HG03571 (cell line): ENCODE data around the gene PLXNA4.

Experiments
- ATAC-seq: cut with Tn5 transposase; IDR thresholded peaks from one replicate; pipeline ENCODE4 v1.9.1; 2021; ENCODE audit not compliant: unreplicated experiment

The PLXNA4 gene

DNA sequence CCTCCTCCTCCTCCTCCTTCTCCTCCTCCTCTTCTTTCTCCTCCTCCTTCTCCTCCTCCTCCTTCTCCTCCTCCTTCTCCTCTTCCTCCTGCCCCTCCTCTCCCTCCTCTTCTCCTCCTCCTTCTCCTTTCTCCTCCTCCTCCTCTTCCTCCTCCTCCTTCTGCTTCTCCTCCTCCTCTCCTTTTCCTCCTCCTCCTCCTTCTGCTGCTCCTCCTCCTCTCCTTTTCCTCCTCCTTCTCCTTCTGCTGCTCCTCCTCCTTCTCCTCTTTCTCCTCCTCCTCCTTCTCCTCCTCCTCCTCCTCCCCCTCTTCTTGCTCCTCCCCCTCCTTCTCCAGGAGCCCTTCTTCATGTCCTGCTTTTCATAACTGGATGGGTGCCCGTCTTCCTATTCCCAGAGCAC is 12.2 kb downstream of the PLXNA4 start:
- no peak for ATAC-seq

DNA sequence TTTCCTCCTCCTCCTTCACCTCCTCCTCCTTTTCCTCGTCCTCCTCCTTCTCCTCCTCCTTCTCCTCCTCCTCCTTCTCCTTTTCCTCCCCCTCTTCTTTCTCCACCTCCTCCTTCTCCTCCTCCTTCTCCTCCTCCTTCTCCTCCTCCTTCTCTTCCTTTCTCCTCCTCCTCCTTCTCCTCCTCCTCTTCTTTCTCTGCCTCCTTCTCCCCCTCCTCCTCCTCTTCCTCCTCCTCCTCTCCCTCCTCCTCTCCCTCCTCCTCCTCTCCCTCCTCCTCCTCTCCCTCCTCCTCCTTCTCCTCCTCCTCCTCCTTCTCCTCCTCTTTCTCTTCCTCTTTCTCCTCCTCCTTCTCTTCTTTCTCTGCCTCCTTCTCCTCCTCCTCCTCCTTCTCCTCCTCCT is 13.6 kb downstream of the PLXNA4 start:
- ATAC-seq = no peak

- ATAC-seq = no peak
Measured at GRCh38 chr7:132561763-132562162, 14.5 kb downstream of the PLXNA4 start.

DNA sequence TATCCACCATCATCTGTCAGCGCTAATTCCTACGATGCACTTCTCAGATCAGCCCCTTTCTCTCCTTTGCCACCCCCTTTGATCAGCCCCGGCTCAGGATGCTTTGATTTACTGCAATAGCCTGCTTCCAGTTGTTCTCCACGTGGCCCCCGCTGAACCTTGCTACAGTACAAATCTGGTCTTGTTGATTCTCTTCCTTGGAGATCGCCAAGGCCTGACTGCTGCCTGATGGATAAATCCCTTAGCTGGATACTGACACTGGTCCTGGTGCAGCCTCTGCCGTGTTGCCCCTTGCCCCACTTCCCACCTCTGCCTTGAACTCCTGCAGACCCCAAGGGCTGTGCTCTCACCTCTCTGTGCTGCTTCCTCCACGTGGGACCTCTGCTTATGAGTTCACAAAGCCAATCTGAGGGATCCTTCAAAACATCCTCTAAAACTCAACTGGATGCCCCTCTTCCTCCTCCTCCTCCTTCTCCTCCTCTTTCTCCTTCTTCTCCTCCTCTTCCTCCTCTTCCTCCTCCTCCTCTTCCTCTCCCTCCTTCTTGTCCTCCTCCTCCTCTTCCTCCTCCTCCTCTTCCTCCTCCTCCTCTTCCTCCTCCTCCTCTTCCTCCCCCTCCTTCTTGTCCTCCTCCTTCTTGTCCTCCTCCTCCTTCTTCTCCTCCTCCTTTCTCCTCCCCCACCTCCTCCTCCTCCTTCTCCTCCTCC is 15.3 kb downstream of the PLXNA4 start:
- ATAC-seq = no peak

DNA sequence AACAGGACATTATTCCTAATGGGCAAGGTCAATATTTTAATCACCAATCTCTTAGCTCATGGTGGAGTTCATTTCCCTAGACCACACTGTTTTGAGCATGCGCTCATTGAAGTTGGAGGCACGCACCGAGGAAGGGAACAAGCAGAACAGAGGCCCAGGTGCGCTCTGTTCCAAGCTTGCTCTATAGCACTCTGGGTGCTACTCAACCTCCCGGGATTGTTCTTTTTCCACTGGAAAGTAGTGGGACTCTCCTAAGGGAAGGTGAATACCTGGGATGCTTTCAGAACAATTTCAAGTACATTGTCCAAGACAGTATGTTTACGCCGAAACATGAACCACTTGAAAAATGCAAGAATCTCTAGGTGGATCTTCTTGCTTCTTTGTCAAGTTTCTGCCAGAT is 16.2 kb downstream of the PLXNA4 start:
- no peak for ATAC-seq

DNA sequence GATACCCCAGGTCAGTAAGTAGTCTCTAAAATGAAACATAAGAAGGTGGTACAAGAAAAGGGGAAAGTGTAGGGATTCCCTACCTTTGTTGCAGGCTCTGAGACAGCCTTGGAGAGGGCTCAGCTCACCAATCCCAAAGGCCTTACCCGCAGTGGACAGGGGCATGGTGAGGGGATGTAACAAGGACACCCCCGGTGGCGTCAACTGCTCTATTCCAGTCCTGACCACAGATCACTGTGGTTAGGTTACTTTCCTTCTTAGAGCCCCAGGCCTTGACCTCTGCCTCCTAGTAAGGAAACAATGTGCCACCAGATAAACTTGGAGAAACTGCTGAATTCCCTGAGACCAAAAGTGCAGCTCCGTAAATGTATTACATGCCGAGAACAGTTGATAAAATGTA is 17.5 kb downstream of the PLXNA4 start:
- ATAC-seq = no peak

DNA sequence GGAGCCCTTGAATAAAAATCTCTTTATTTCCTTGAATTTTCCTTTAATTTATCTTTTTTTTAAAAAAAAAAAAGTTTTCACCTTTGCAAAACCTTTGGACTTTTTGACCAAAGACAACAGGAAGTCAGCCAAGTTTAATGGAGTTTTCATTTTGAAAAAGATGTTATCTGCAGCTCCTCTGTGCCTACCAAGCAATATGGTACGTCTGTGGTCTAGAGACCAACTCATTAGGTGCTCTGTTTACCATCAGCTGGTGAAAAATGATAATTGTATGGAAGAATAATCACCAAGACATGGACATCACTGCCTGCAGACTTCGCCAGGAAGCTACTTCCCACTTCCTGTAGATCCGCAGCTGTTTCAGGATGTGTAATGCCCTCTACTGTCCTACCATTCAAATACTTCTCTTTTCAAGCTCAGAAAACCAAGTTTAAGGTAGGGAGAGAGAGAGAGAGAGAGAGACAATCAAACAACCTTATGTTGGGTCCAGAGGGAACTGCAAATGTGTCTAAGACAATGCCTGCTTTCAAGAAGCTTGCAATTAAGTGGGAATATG is 18.7 kb downstream of the PLXNA4 start:
- ATAC-seq = no peak

GRCh38 chr7:132554446-132554845 is 21.8 kb downstream of the PLXNA4 start:
- no peak for ATAC-seq

DNA sequence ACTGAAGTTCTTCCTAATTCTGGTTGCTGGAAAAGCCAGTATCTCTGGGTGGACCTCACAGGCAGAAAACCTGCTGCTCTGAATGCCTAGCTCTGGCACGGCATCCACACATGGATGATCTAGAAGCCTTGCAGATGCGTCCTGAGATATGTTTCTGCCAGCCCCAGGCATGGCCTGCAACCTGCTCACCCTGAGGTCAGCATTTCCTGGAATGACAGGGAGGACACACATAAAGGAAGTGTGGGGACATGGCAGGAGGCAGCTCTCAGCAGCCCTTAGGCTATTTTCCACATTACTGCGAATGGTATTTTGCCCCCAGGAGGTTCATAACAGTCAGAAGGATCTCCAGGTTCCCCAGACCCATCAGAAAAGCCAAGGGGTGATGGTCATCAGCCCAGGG is 23.2 kb downstream of the PLXNA4 start:
- no peak for ATAC-seq

DNA sequence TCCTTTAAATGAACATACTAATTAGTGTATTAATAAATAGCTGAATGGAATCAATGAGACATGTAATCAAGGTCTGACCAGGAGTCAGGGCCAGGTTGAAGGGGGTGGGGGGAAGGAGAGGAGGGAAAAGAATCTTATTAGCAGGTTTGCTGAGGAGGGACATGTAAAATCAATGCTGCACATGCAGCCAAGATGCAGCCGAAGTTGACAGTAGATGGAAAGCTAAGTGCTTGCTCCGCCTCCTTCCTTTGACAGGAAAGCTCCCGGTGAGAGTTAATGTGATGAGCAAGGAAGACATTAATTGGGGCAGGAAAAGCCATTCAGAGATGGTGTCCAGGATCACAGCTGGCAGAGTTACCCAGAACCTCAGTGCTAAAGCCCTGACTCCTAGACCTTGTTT is 24.4 kb downstream of the PLXNA4 start:
- ATAC-seq = no peak

- ATAC-seq = no peak
Measured at GRCh38 chr7:132551439-132551838, 24.8 kb downstream of the PLXNA4 start.

DNA sequence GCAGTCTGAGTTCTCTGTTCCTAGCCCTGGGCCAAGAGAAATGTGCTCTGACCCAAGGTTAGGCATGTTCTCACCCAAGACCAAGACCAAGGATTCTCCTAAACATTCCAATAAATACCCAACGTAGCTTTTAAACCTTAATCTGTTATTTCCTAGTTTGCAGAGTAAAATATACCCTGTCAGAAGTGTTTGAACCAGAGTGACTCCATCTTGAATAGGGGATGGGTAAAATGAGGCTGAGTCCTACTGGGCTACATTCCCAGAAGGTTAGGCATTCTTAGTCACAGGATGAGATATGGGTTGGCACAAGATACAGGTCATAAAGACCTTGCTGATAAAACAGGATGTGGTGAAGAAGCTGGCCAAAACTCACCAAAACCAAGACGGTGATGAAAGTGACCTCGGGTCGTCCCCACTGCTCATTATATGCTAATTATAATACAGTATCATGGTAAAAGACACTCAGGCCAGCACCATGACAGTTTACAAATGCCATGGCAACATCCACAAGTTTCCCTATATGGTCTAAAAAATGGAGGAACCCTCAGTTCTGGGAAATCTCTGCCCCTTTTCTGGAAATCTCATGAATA is 27.7 kb downstream of the PLXNA4 start:
- no peak for ATAC-seq

GRCh38 chr7:132547821-132548220 is 28.4 kb downstream of the PLXNA4 start:
- no peak for ATAC-seq

DNA sequence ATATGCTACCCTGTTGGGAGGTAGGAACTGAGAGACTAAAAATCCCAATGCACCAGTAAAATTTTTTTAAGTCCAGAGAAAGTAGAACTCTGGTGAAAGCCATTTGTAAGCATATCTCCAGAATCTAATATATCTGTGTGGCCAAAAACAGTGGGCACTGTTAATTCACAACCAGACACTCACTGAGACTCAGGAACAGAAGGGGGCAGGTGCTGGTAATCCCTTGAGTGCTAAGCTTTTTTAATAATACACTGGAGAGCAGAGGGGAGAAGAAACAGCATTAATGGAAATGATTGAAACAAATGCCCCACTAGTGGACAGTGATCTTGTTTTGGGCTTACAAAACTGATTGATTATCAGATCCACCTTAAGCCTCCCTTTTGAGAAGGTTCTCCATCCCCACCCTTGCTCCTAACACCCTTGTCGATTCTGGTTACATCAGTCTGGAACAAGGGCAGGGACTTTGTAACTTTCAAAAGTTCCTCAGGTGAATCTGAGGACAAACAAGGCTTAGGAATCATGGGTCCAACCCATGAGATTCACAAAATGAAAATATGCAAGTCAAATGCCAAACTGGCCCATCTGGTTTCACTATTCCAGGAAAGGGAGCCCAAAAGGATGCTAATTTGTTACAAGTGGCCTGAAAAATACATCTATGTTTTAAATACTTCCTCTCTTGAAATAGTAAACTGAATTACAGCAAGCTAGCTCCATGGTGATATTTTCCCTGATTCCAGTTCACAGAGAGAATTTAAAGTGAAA is 29.7 kb downstream of the PLXNA4 start:
- ATAC-seq = no peak

DNA sequence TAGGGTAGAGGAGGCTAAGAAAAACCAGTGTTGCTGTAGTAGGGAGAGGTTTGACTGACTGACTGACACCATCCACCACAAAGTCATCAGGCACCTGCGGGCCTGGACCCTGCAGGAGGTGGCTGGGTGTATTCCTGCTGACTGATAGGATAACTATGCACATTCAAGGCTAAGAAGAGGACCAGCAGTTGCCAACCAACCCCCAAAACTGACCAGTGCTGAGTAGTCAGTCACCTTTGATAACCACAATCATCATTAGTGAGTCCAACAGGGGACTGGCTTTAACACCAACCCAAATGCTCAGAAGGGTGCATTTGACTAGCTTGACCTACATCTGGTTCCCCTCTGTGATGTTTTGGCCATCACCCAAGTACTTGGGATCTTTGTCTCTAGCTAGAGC is 30.5 kb downstream of the PLXNA4 start:
- no peak for ATAC-seq

- ATAC-seq = no peak
Measured at GRCh38 chr7:132544999-132545398, 31.3 kb downstream of the PLXNA4 start.

DNA sequence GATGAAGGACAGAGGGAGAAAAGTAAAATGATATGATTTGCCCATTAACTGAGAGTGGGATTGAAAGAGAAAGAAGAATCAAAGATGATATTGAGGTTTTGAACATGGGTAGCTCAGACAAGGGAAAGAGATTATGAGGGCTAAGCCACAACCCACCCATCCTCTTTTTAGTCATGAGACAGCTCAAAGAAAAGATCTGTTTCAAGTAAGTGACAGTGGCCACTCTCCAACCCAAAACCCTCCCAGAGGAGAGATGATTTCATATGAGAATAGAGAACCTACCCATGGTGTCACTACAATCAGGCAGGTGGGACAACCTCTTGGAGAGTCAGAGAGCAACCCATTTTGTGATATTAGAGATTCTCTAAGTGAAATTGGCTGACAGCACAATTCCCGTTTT is 32.2 kb downstream of the PLXNA4 start:
- ATAC-seq = no peak

DNA sequence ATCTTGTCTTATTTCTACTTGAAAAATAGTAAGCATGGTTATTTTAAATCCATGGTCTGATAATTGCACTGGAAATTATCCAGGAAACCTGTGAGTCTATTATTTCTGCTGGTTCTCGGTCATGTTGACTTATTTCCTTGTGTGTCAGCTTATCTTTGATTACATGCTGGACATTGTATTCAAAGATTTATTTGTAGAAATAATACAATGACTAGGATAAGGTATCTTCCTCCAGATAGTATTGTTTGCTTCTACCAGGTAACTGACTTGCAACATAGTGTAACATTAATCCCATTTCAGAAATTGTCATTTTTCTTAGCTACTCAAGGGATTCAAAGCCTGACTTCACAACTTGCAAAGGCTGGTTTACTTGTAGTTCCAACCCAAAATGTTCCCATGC is 33.4 kb downstream of the PLXNA4 start:
- no peak for ATAC-seq

GRCh38 chr7:132541656-132542055 is 34.6 kb downstream of the PLXNA4 start:
- no peak for ATAC-seq

DNA sequence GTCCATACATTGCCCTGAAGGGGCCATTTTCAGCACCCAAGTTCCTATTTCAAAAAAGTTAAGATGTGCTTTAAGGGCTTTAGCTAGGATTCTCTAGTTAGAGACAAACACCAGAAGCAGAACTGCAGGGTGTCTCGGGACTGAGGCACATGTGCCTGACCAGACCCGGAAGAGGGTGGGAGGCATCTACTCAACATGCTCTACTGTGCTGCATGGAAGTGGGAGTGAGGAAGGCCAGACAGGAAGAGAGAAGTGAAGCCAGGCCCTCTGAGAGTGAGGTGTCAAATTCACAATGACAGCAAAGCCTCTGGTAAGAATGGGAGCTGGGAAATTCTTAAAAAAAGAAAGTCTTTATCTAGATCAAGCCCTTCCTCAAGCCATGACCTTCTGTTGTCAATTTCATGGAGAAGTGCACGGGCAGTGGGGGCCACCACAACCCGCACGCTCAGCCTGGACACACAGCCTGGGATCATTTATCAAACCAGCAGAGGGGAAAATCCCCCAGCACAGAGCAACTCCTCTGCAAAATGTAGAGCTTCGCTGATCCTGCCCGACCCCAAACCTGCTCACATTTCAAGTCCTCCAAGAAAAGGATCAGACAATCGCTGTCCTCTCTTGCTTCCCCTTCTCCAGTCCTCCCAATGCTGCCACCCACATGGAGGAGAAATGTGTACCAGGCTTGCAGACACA is 38.7 kb downstream of the PLXNA4 start:
- ATAC-seq = no peak

GRCh38 chr7:132536654-132537395 is 39.4 kb downstream of the PLXNA4 start:
- ATAC-seq = no peak
